LoVo (cell line): ENCODE data around the gene ESRRA.
"Not testable (repeated sequence)": the region's sequence is repeated elsewhere in the genome, so short reads cannot be mapped to it uniquely, and the experiment has no call there.

Experiments
- DNase-seq: peaks from one replicate; pipeline ENCODE4 v3.0.0-alpha.2; 2016; ENCODE audit warnings: low spot score

ESRRA gene

GRCh38 chr11:64292460-64293254 lies 12.7 kb upstream of the ESRRA start:
- no peak for DNase-seq

- no peak for DNase-seq
Measured at GRCh38 chr11:64294774-64295173, 10.6 kb upstream of the ESRRA start.

- no peak for DNase-seq
Measured at GRCh38 chr11:64295760-64296159, 9.6 kb upstream of the ESRRA start.

GRCh38 chr11:64296236-64296635 lies 9.1 kb upstream of the ESRRA start:
- DNase-seq: no peak

- DNase-seq: no peak
Measured at GRCh38 chr11:64296830-64297698, 8.3 kb upstream of the ESRRA start.

GRCh38 chr11:64297699-64298358 lies 7.5 kb upstream of the ESRRA start:
- no peak for DNase-seq

GRCh38 chr11:64298966-64299846 lies 6.1 kb upstream of the ESRRA start:
- DNase-seq: no peak

- no peak for DNase-seq
Measured at GRCh38 chr11:64299847-64300648, 5.3 kb upstream of the ESRRA start, which contains the start of gene CATSPERZ. CATSPERZ (plus strand) TSS chr11:64300358; CDS start chr11:64300411, 53 bp downstream.

GRCh38 chr11:64303109-64304031 lies 2.0 kb upstream of the ESRRA start:
- no peak for DNase-seq

GRCh38 chr11:64304032-64304315 lies 1.4 kb upstream of the ESRRA start:
- no peak for DNase-seq

- peak; percentile 86 for DNase-seq
Measured at GRCh38 chr11:64304316-64305072, 830 bp upstream of the ESRRA start.

GRCh38 chr11:64305691-64306562 lies 603 bp downstream of the ESRRA start:
- peak; percentile 81 for DNase-seq

- DNase-seq: no peak
Measured at GRCh38 chr11:64306563-64306875, 1.2 kb downstream of the ESRRA start.

GRCh38 chr11:64306876-64307622 lies 1.7 kb downstream of the ESRRA start:
- no peak for DNase-seq

- not testable (repeated sequence) for DNase-seq
Measured at GRCh38 chr11:64307795-64308194, 2.5 kb downstream of the ESRRA start.

GRCh38 chr11:64312947-64313346 lies 7.6 kb downstream of the ESRRA start:
- DNase-seq: no peak

GRCh38 chr11:64313491-64314145 lies 8.3 kb downstream of the ESRRA start:
- no peak for DNase-seq
